NCI-H226 (cell line): ENCODE data around the gene FAM3B.
"Not testable (repeated sequence)": the region's sequence is repeated elsewhere in the genome, so short reads cannot be mapped to it uniquely, and the experiment has no call there.

ENCODE experiments used
- DNase-seq: peaks from one replicate; pipeline ENCODE4 v3.0.0-alpha.2; 2015

FAM3B gene

GRCh38 chr21:41350436-41351155, 34.0 kb downstream of the FAM3B start:
- DNase-seq = no peak

- no peak for DNase-seq
These were observed 40.9 kb downstream of the FAM3B start for GRCh38 chr21:41357546-41357945.

GRCh38 chr21:41358193-41359166, 41.9 kb downstream of the FAM3B start:
- no peak for DNase-seq

- no peak for DNase-seq
These were observed 42.7 kb downstream of the FAM3B start for GRCh38 chr21:41359286-41359685.

- DNase-seq = not testable (repeated sequence)
These were observed 43.1 kb downstream of the FAM3B start for GRCh38 chr21:41359754-41360071.

GRCh38 chr21:41360072-41360821, 43.6 kb downstream of the FAM3B start:
- no peak for DNase-seq

GRCh38 chr21:41361053-41361785, 44.6 kb downstream of the FAM3B start:
- no peak for DNase-seq

- peak; percentile 84 for DNase-seq
These were observed 45.4 kb downstream of the FAM3B start, which contains the start of gene MX2 for GRCh38 chr21:41361786-41362604. Gene MX2 (plus strand): TSS chr21:41362027. CDS start chr21:41376907, 14,880 bp downstream.

- DNase-seq = no peak
These were observed 46.2 kb downstream of the FAM3B start for GRCh38 chr21:41362605-41363369.

GRCh38 chr21:41363370-41364270, 47.0 kb downstream of the FAM3B start:
- no peak for DNase-seq

- no peak for DNase-seq
These were observed 47.7 kb downstream of the FAM3B start for GRCh38 chr21:41364308-41364707.

GRCh38 chr21:41365377-41366107, 48.9 kb downstream of the FAM3B start:
- DNase-seq = no peak

- DNase-seq = peak; percentile 63
These were observed 50.0 kb downstream of the FAM3B start for GRCh38 chr21:41366522-41367151.

- DNase-seq = no peak
These were observed 50.8 kb downstream of the FAM3B start for GRCh38 chr21:41367301-41367944.

GRCh38 chr21:41367945-41368734, 51.5 kb downstream of the FAM3B start:
- no peak for DNase-seq

GRCh38 chr21:41368735-41369104, 52.1 kb downstream of the FAM3B start:
- no peak for DNase-seq
